ENCODE measurements around the gene ANKLE2.

DNA sequence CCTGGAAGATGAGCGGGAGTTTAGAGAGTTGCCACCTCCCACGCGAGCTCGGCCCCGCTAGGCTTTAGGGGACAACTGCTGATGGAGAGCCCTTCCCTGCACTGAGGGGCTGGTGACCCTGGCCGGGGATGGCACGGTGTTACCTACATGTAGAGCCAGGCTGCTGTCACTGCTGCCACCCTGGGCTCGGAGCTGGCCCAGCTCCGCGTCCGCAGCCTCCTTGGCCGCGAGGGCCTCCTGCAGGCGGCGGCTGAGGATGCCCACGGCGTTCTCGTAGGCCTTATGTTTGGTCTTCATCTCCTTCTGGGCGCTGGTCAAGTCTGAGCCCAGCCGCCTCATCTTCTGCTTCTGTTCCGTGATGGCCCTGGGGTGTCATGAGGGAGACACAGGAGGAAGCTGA is 24.6 kb upstream of the ANKLE2 start:
- no peak for TF ChIP-seq POLR2AphosphoS5 (IDR thresholded peaks at IDR 0.05; ENCODE audit: low read depth, low read length)
- TF ChIP-seq, protein P1, sequence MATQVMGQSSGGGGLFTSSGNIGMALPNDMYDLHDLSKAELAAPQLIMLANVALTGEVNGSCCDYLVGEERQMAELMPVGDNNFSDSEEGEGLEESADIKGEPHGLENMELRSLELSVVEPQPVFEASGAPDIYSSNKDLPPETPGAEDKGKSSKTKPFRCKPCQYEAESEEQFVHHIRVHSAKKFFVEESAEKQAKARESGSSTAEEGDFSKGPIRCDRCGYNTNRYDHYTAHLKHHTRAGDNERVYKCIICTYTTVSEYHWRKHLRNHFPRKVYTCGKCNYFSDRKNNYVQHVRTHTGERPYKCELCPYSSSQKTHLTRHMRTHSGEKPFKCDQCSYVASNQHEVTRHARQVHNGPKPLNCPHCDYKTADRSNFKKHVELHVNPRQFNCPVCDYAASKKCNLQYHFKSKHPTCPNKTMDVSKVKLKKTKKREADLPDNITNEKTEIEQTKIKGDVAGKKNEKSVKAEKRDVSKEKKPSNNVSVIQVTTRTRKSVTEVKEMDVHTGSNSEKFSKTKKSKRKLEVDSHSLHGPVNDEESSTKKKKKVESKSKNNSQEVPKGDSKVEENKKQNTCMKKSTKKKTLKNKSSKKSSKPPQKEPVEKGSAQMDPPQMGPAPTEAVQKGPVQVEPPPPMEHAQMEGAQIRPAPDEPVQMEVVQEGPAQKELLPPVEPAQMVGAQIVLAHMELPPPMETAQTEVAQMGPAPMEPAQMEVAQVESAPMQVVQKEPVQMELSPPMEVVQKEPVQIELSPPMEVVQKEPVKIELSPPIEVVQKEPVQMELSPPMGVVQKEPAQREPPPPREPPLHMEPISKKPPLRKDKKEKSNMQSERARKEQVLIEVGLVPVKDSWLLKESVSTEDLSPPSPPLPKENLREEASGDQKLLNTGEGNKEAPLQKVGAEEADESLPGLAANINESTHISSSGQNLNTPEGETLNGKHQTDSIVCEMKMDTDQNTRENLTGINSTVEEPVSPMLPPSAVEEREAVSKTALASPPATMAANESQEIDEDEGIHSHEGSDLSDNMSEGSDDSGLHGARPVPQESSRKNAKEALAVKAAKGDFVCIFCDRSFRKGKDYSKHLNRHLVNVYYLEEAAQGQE (IDR thresholded peaks at IDR 0.05; ENCODE audit: insufficient read depth in 1 of 2, low read depth in 2 of 2, low read length in 2 of 2): no peak
- TF ChIP-seq SIN3A (IDR thresholded peaks at IDR 0.05; ENCODE audit: borderline replicate concordance, insufficient read depth, low read length): no peak
- no peak for TF ChIP-seq TAF1 (IDR thresholded peaks at IDR 0.05; ENCODE audit: borderline replicate concordance, insufficient read depth, low read length)

Measured in PFSK-1 (cell line).